Measurements from ENCODE around the gene ZNF497. TPM values are rescaled to one million over a fixed set of nuclear protein-coding genes. Genes with fewer than 3 reads are reported as not detected.

ZNF497 gene
- polyA plus RNA-seq, 1 experiment = 0.06 TPM

DNA sequence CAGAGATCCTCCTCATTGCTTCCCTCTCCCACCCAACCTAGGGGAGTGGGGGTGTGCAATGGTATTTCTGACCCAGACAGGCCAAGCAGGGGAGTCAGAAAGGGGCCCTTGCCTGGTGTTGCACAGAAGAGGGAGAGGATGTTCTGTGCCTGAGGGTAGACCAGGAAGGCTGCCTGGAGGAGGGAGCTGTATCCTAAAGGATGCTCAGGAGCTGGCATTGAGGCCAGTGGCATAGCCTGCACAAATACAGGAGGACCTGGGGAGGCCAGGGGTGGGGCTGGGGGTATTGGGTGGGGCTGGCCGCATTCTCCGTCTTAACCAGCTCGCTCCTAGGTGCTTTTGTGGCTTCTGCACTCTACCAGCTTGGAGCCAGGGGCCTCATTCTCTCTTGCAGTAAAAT lies 37.4 kb upstream of the ZNF497 start:
- no peaks in the 10 kb centered on the region; the same call in 1 of the 2 replicates for H3K9me3 ChIP-seq (ENCODE audit: control insufficient read depth, insufficient read depth, low read length)
- CTCF ChIA-PET = no interaction called here
- no peak overlapping the region for H3K27ac ChIP-seq (ENCODE audit: low read depth, low read length)
- POLR2A ChIA-PET = no interaction called here
- no peak overlapping the region for H3K4me3 ChIP-seq (ENCODE audit: low read depth, low read length)
- no peak for DNase-seq (ENCODE audit: low read depth, low spot score)
- H3K27me3 ChIP-seq (ENCODE audit: control insufficient read depth, insufficient read depth, low read length) = no peaks in the 10 kb centered on the region
- no peak for TF ChIP-seq CTCF (IDR thresholded peaks at IDR 0.05; ENCODE audit: low read depth, low read length)

GRCh38 chr19:58398545-58398944 lies 36.0 kb upstream of the ZNF497 start:
- no peak for DNase-seq (ENCODE audit: low read depth, low spot score)
- no peak overlapping the region for H3K4me3 ChIP-seq (ENCODE audit: low read depth, low read length)
- TF ChIP-seq CTCF (IDR thresholded peaks at IDR 0.05; ENCODE audit: low read depth, low read length) = no peak
- H3K27ac ChIP-seq (ENCODE audit: low read depth, low read length) = no peak overlapping the region
- CTCF ChIA-PET = no interaction called here
- no peaks in the 10 kb centered on the region for H3K27me3 ChIP-seq (ENCODE audit: control insufficient read depth, insufficient read depth, low read length)
- no peaks in the 10 kb centered on the region; the same call in 1 of the 2 replicates for H3K9me3 ChIP-seq (ENCODE audit: control insufficient read depth, insufficient read depth, low read length)
- POLR2A ChIA-PET = no interaction called here

DNA sequence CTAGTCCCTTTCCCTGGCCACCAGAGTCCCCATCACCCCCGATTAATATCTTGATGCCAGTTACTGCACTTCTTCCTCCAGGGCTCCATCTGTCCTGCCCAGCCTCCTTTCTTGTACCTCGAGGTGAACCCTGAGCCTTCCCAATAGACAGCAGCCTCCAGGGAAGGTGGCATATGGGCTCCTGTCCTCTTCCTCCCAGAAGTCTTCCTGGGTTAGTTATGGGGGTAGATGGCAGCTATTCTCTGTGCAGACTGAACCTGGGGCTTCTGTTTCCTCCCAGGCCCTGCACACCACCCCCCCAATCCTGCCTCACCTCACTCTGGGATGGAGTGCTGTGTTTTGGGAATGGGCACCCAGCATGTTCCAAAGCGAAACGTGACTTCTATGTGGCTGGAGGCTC lies 35.5 kb upstream of the ZNF497 start:
- TF ChIP-seq CTCF (IDR thresholded peaks at IDR 0.05; ENCODE audit: low read depth, low read length) = no peak
- Histone ChIP-seq H3K27me3 (ENCODE audit: control insufficient read depth, insufficient read depth, low read length) (no peaks in the 10 kb centered on the region), H3K4me3 (ENCODE audit: low read depth, low read length) (no peak overlapping the region), H3K27ac (ENCODE audit: low read depth, low read length) (no peak overlapping the region), H3K9me3 (ENCODE audit: control insufficient read depth, insufficient read depth, low read length) (no peaks in the 10 kb centered on the region; the same call in 1 of the 2 replicates)
- no peak for DNase-seq (ENCODE audit: low read depth, low spot score)
- POLR2A ChIA-PET = no interaction called here
- CTCF ChIA-PET = no interaction called here

DNA sequence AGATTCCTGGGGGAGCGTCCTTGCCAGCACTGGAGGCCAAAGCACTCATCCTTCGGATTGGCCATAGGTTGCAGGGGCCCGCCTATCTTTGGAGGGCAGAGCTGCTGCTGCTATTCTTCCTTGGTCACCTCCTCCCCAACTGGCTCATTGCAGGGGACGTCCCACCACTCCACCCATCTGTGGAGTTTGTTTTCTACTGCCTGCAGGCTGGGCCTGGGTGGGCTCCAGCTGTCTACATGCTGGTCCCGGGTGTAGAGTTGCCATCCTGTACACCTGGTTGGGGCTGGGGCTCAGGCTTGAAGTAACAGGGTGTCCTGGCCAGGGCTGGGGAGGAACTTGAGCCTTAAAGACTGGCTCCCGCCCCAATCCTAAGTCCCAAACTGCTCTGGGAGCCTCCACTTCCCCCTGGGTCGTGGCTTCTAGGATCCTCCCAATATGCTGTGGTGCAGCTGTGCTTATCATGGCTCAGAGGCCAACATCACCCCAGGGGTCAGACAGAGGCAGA lies 35.0 kb upstream of the ZNF497 start:
- POLR2A ChIA-PET = no interaction called here
- TF ChIP-seq CTCF (IDR thresholded peaks at IDR 0.05; ENCODE audit: low read depth, low read length) = no peak
- DNase-seq (ENCODE audit: low read depth, low spot score) = no peak
- CTCF ChIA-PET = no interaction called here
- H3K4me3 ChIP-seq (ENCODE audit: low read depth, low read length) = no peak overlapping the region
- H3K27ac ChIP-seq (ENCODE audit: low read depth, low read length) = no peak overlapping the region
- H3K9me3 ChIP-seq (ENCODE audit: control insufficient read depth, insufficient read depth, low read length) = no peaks in the 10 kb centered on the region; the same call in 1 of the 2 replicates
- H3K27me3 ChIP-seq (ENCODE audit: control insufficient read depth, insufficient read depth, low read length) = no peaks in the 10 kb centered on the region

GRCh38 chr19:58396691-58397532 lies 34.4 kb upstream of the ZNF497 start:
- no peak for DNase-seq (ENCODE audit: low read depth, low spot score)
- TF ChIP-seq CTCF (IDR thresholded peaks at IDR 0.05; ENCODE audit: low read depth, low read length) = no peak
- ChIA-PET POLR2A (no interaction called here), CTCF (no interaction called here)
- Histone ChIP-seq H3K27me3 (ENCODE audit: control insufficient read depth, insufficient read depth, low read length) (no peaks in the 10 kb centered on the region), H3K9me3 (ENCODE audit: control insufficient read depth, insufficient read depth, low read length) (no peaks in the 10 kb centered on the region; the same call in 1 of the 2 replicates), H3K27ac (ENCODE audit: low read depth, low read length) (no peak overlapping the region), H3K4me3 (ENCODE audit: low read depth, low read length) (no peak overlapping the region)

All from AG04450 (cell line).